Keratinocyte (primary cell): ENCODE results near the gene ZNF644. TPM values are rescaled to one million over a fixed set of nuclear protein-coding genes. Genes with fewer than 3 reads are reported as not detected.
A peak's percentile ranks its signal among the peaks of the same experiment; 100 is the strongest.

Experiments used
- DNase-seq: peaks from one replicate; pipeline ENCODE4 v3.0.0-alpha.2; 2011; ENCODE audit warnings: low read depth, missing footprints, low spot score
- FAIRE-seq: peaks from 2 replicates; lab custom pipeline; 2011; peaks lifted over from hg19 to GRCh38; lab: Jason Lieb, UNC
- H2AFZ ChIP-seq: 2 replicates; pipeline ENCODE4 v1.6.0; 2012; ENCODE audit warnings: low read length, control low read depth, inconsistent platforms; ENCODE audit not compliant: control insufficient read depth
- H3K27ac ChIP-seq: 2 replicates; pipeline ENCODE4 v1.5.1; 2011; ENCODE audit warnings: low read length; ENCODE audit not compliant: control insufficient read depth, insufficient read depth
- H3K27me3 ChIP-seq: 3 replicates; pipeline ENCODE4 v1.6.0; 2011; ENCODE audit warnings: low read length; ENCODE audit not compliant: control insufficient read depth, insufficient read depth; ENCODE audit errors: extremely low read depth
- H3K36me3 ChIP-seq, 2 experiments: 2 replicates in 1 of 2; 3 replicates in 1 of 2; pipeline ENCODE4 v1.5.1; 2011; ENCODE audit warnings: low read length in 2 of 2, mild to moderate bottlenecking in 1 of 2; ENCODE audit not compliant: control insufficient read depth in 2 of 2, insufficient read depth in 2 of 2; ENCODE audit errors: extremely low read depth in 1 of 2
- H3K4me1 ChIP-seq: 3 replicates; pipeline ENCODE4 v1.5.1; 2011; ENCODE audit warnings: low read length; ENCODE audit not compliant: control insufficient read depth, insufficient read depth; ENCODE audit errors: extremely low read depth
- H3K4me2 ChIP-seq: 3 replicates; pipeline ENCODE4 v1.6.0; 2011; ENCODE audit warnings: low read depth, low read length; ENCODE audit not compliant: control insufficient read depth, insufficient read depth; ENCODE audit errors: extremely low read depth
- H3K4me3 ChIP-seq, 3 experiments: fragments of 200-600 bp in 1 of 3; sonication (generic) in 1 of 3; 2 replicates in 2 of 3; 3 replicates in 1 of 3; pipeline ENCODE4 v1.5.1; 2011 to 2016; ENCODE audit warnings: low read length in 3 of 3, mild to moderate bottlenecking in 3 of 3, control low read depth in 2 of 3, inconsistent platforms in 1 of 3, low read depth in 1 of 3, mixed read lengths in 1 of 3, mixed run types in 1 of 3, moderate library complexity in 1 of 3; ENCODE audit not compliant: control insufficient read depth in 2 of 3, insufficient read depth in 2 of 3; ENCODE audit errors: extremely low read depth in 1 of 3
- H3K79me2 ChIP-seq: 2 replicates; pipeline ENCODE4 v1.6.0; 2012; ENCODE audit warnings: low read length; ENCODE audit not compliant: control insufficient read depth, insufficient read depth
- H3K9ac ChIP-seq: 3 replicates; pipeline ENCODE4 v1.6.0; 2011; ENCODE audit warnings: low read length; ENCODE audit not compliant: control insufficient read depth, insufficient read depth; ENCODE audit errors: extremely low read depth
- H3K9me1 ChIP-seq: 3 replicates; pipeline ENCODE4 v1.6.0; 2011; ENCODE audit warnings: low read length; ENCODE audit not compliant: control insufficient read depth, insufficient read depth; ENCODE audit errors: extremely low read depth
- H3K9me3 ChIP-seq: 2 replicates; pipeline ENCODE4 v1.5.1; 2012; ENCODE audit warnings: low read depth, low read length; ENCODE audit not compliant: control insufficient read depth
- H4K20me1 ChIP-seq: 3 replicates; pipeline ENCODE4 v1.6.0; 2011; ENCODE audit warnings: low read length; ENCODE audit not compliant: control insufficient read depth, insufficient read depth; ENCODE audit errors: extremely low read depth
- EZH2 ChIP-seq: IDR thresholded peaks from one replicate; pipeline ENCODE4 v1.6.1; 2012; ENCODE audit warnings: inconsistent platforms, mild to moderate bottlenecking, low read length, moderate library complexity
- dilution Hi-C: fragments of 300-500 bp; cut with MboI; formaldehyde crosslinking; loops from one replicate; pipeline ENCODE4 v1.7.0; 2020; ENCODE audit warnings: low sequenced_read_pairs; ENCODE audit not compliant: extremely low pct_ligation_motif_present
- polyA plus RNA-seq, 5 experiments: library from polyadenylated mRNA; depleted of rRNA in 3 of 5; stranded (reverse) in 3 of 5; stranded (forward) in 1 of 5; unstranded in 1 of 5; fragments of >200 nt; gene quantifications; 1 replicate in 1 of 5; 2 replicates in 3 of 5; 3 replicates in 1 of 5; pipeline versions ENCODE4 v1.2.1 to v1.2.3, GENCODE V29; 2011 to 2012; ENCODE audit warnings: missing spikeins in 2 of 5, low read depth in 1 of 5, low replicate concordance in 1 of 5
- TF ChIP-seq, protein P1 (sequence below), 3 experiments: IDR thresholded peaks in 1 of 3; conservative IDR thresholded peaks in 1 of 3; optimal IDR thresholded peaks in 1 of 3; 2 replicates in 2 of 3; 3 replicates in 1 of 3; pipeline versions ENCODE3 to v1.5.1; 2011; ENCODE audit warnings: low read length in 3 of 3, mild to moderate bottlenecking in 3 of 3, moderate library complexity in 2 of 3, control low read depth in 1 of 3, inconsistent platforms in 1 of 3; ENCODE audit not compliant: insufficient read depth in 2 of 3; ENCODE audit errors: extremely low read depth in 1 of 3

The ZNF644 gene
- polyA plus RNA-seq, 1 donor (not counting 4 experiments of a cell fraction or from before 2014, with no cell fraction given): 19.1 TPM

DNA sequence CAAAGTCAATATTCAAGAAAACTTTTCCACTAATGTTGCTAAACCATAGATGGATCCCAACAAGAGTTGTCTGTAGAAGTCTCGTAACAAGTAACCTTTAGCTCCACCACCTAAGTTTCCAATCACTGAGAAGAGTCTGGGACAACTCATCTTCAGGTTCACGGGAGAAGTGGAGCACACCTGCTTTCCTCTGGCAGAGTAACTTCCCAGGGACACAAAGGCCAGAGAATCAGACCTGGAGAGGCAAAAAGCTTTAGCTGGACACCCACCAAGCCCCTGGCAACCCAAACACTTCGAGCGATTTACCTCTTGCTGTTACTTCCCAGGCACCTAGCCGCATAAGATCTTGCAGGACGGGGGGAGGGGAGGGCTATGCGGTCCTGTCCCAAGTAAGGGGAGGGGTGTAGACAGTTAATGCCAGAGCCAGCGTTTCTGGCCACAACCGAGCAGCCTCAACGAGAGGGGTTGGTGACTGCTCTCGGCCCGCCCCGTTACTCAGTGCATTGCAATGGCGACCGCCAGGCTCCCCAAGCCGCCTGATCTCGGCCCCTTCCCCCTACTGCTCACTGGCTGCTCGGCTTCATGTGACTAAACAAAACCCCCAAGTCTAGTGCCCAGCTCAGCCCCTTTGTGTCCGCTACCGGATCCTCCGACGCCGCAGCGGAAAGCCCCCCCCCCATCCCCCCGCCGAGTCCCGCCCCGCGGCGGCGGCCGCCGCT lies 709 bp downstream of the ZNF644 start:
- FAIRE-seq (no peak), DNase-seq (peak; percentile 40)
- dilution Hi-C loops: no loop called here
- Histone ChIP-seq H3K9me1 (no peaks in the 10 kb centered on the region), H3K4me2 (peak overlapping the region; percentile 73), H3K9me3 (no peaks in the 10 kb centered on the region), H3K4me1 (peaks cover 30% of the 10 kb centered on the region), H2AFZ (no peak overlapping the region), H3K27ac (peak overlapping the region; percentile 99), H3K9ac (peak overlapping the region; percentile 99), H3K27me3 (no peaks in the 10 kb centered on the region), H3K4me3 (peak overlapping the region; percentile 72 to 79 (median 76)), H4K20me1 (no peaks in the 10 kb centered on the region), H3K79me2 (peaks cover 47% of the 10 kb centered on the region), H3K36me3 (peaks cover 0 to 4% of the 10 kb centered on the region in 2 experiments)
- TF ChIP-seq EZH2: no peak
- TF ChIP-seq, protein P1, sequence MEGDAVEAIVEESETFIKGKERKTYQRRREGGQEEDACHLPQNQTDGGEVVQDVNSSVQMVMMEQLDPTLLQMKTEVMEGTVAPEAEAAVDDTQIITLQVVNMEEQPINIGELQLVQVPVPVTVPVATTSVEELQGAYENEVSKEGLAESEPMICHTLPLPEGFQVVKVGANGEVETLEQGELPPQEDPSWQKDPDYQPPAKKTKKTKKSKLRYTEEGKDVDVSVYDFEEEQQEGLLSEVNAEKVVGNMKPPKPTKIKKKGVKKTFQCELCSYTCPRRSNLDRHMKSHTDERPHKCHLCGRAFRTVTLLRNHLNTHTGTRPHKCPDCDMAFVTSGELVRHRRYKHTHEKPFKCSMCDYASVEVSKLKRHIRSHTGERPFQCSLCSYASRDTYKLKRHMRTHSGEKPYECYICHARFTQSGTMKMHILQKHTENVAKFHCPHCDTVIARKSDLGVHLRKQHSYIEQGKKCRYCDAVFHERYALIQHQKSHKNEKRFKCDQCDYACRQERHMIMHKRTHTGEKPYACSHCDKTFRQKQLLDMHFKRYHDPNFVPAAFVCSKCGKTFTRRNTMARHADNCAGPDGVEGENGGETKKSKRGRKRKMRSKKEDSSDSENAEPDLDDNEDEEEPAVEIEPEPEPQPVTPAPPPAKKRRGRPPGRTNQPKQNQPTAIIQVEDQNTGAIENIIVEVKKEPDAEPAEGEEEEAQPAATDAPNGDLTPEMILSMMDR (optimal IDR thresholded peaks at IDR 0.05 in 1 of 3, IDR thresholded peaks at IDR 0.05 in 1 of 3, conservative IDR thresholded peaks at IDR 0.05 in 1 of 3; ENCODE audit: extremely low read depth in 1 of 3, insufficient read depth in 2 of 3, low read length in 3 of 3): no peak

DNA sequence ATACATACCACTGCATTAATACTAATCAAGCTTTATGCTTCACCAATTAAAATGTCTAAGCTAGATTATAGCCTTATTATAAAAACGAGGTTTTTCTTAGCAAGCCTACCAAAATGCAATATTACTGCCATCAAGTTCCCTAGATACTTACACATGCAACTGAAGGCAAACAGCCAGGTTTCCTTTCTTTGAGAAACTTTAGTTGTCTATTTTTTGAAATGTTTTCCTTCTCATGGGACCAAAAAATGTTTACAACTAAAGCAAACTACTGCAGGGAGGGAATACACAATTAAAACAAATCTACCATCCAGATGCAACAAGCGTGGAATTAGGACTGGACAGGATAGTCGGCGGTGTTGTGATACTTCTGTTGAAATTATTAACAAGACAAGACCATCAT lies 1.3 kb downstream of the ZNF644 start:
- no peak overlapping the region for H2AFZ ChIP-seq
- peak overlapping the region; percentile 99 for H3K27ac ChIP-seq
- peaks cover 0 to 4% of the 10 kb centered on the region in 2 experiments for H3K36me3 ChIP-seq
- dilution Hi-C loops: no loop called here
- no peaks in the 10 kb centered on the region for H3K9me3 ChIP-seq
- peak overlapping the region; percentile 73 for H3K4me2 ChIP-seq
- FAIRE-seq: no peak
- H4K20me1 ChIP-seq: no peaks in the 10 kb centered on the region
- peaks cover 37% of the 10 kb centered on the region for H3K4me1 ChIP-seq
- no peak for TF ChIP-seq EZH2
- TF ChIP-seq, protein P1 (optimal IDR thresholded peaks at IDR 0.05 in 1 of 3, IDR thresholded peaks at IDR 0.05 in 1 of 3, conservative IDR thresholded peaks at IDR 0.05 in 1 of 3; ENCODE audit: extremely low read depth in 1 of 3, insufficient read depth in 2 of 3, low read length in 3 of 3): no peak
- H3K79me2 ChIP-seq: peaks cover 47% of the 10 kb centered on the region
- no peak for DNase-seq
- no peaks in the 10 kb centered on the region for H3K9me1 ChIP-seq
- peak overlapping the region; percentile 99 for H3K9ac ChIP-seq
- peak overlapping the region; percentile 72 to 79 (median 76) for H3K4me3 ChIP-seq
- no peaks in the 10 kb centered on the region for H3K27me3 ChIP-seq
